HFF-Myc (cell line): ENCODE measurements around the gene SAA2.
"Not testable (repeated sequence)": the region's sequence is repeated elsewhere in the genome, so short reads cannot be mapped to it uniquely, and the experiment has no call there.

Experiments used
- DNase-seq: peaks from one replicate; pipeline ENCODE4 v3.0.0-alpha.2; 2011; ENCODE audit warnings: low read depth; ENCODE audit errors: extremely low read depth
- H3K4me3 ChIP-seq: replicated peaks from 2 replicates; pipeline ENCODE4 v1.5.1; 2011; ENCODE audit warnings: low read depth, mild to moderate bottlenecking, control low read depth, low read length
- CTCF ChIP-seq: IDR thresholded peaks from 2 replicates; pipeline ENCODE4 v1.5.1; 2012; ENCODE audit warnings: mild to moderate bottlenecking, low read depth, low read length, control low read depth; ENCODE audit errors: missing control alignments

SAA2 gene

GRCh38 chr11:18277565-18278271, 29.2 kb upstream of the SAA2 start:
- no peak overlapping the region for H3K4me3 ChIP-seq
- DNase-seq, result no peak
- TF ChIP-seq CTCF, result no peak

- no peak for DNase-seq
- H3K4me3 ChIP-seq, result no peak overlapping the region
- no peak for TF ChIP-seq CTCF
Observed at GRCh38 chr11:18271206-18271605, 22.7 kb upstream of the SAA2 start.

GRCh38 chr11:18270102-18270501, 21.6 kb upstream of the SAA2 start:
- no peak for TF ChIP-seq CTCF
- no peak for DNase-seq
- no peak overlapping the region for H3K4me3 ChIP-seq

- H3K4me3 ChIP-seq, result not testable (repeated sequence)
Observed at GRCh38 chr11:18269252-18269651, 20.8 kb upstream of the SAA2 start.

GRCh38 chr11:18267335-18268133, 19.1 kb upstream of the SAA2 start:
- not testable (repeated sequence) for DNase-seq, H3K4me3 ChIP-seq

More at GRCh38 chr11:18269252-18269651, 20.8 kb upstream of the SAA2 start:
- not testable (repeated sequence) for DNase-seq

GRCh38 chr11:18265949-18266348, 17.5 kb upstream of the SAA2 start, which contains the start of gene SAA1:
Gene SAA1 (plus strand): TSS chr11:18266264. CDS start chr11:18266888, 624 bp downstream.
- no peak for DNase-seq
- no peak within 1 kb of the TSS for H3K4me3 ChIP-seq
- TF ChIP-seq CTCF, result no peak

GRCh38 chr11:18264677-18265555, 16.4 kb upstream of the SAA2 start:
- no peak for TF ChIP-seq CTCF
- no peak for DNase-seq
- no peak overlapping the region for H3K4me3 ChIP-seq
